Activated CD8-positive, alpha-beta T cell treated with anti-CD3 and anti-CD28 coated beads, Interleukin-2, amount 10 ng/mL, durations not matched to agents 7 days and 5 days (primary cell): ENCODE results near the gene MYMK. TPM values are rescaled to one million over a fixed set of nuclear protein-coding genes. Genes with fewer than 3 reads are reported as not detected.

Experiments
- ATAC-seq: fragments of 150-1000 bp; cut with Tn5 transposase; one replicate; pipeline ENCODE4 v1.10.0; 2021; ENCODE audit warnings: moderate library complexity
- CTCF ChIA-PET: fragments of 350-600 bp; sonication (Branson Sonifier 250); formaldehyde crosslinking; loops from one replicate; lab custom pipeline; 2021; ENCODE audit warnings: antibody characterized with exemption; lab: Charles Lee
- POLR2A ChIA-PET: fragments of 350-600 bp; sonication (Branson Sonifier 250); formaldehyde crosslinking; loops from one replicate; lab custom pipeline; 2021; ENCODE audit warnings: antibody characterized with exemption; lab: Charles Lee
- DNase-seq: peaks from one replicate; pipeline ENCODE4 v3.0.0-alpha.2; 2020
- H3K27ac Mint-ChIP-seq: one replicate; pipeline ENCODE4 v1.8.0; 2021; ENCODE audit warnings: mild to moderate bottlenecking, mixed read lengths
- H3K27me3 Mint-ChIP-seq: one replicate; pipeline ENCODE4 v1.8.0; 2021; ENCODE audit warnings: low read depth, mixed read lengths
- H3K36me3 Mint-ChIP-seq: one replicate; pipeline ENCODE4 v1.8.0; 2021; ENCODE audit warnings: low read depth, mixed read lengths
- H3K4me1 Mint-ChIP-seq: one replicate; pipeline ENCODE4 v1.8.0; 2021; ENCODE audit warnings: low read depth, mixed read lengths
- H3K4me3 Mint-ChIP-seq: one replicate; pipeline ENCODE4 v1.8.0; 2021; ENCODE audit warnings: mild to moderate bottlenecking, mixed read lengths
- H3K9me3 Mint-ChIP-seq: one replicate; pipeline ENCODE4 v1.8.0; 2022; ENCODE audit warnings: mixed read lengths; ENCODE audit not compliant: insufficient read depth
- total RNA-seq, 2 experiments: library from RNA; stranded (reverse); gene quantifications; one replicate each; pipeline ENCODE4 v1.2.3, GENCODE V29; 2021

Gene MYMK
- total RNA-seq, 2 experiments from 2014 or later: not detected

- no peak for DNase-seq
- peaks cover 3% of the 10 kb centered on the region for H3K27me3 Mint-ChIP-seq
- no peak overlapping the region for H3K27ac Mint-ChIP-seq
- ChIA-PET CTCF (no interaction called here), POLR2A (no interaction called here)
- H3K4me3 Mint-ChIP-seq: no peak overlapping the region
- H3K9me3 Mint-ChIP-seq: no peaks in the 10 kb centered on the region
- no peaks in the 10 kb centered on the region for H3K36me3 Mint-ChIP-seq
- ATAC-seq: no peak
- peaks cover 5% of the 10 kb centered on the region for H3K4me1 Mint-ChIP-seq
These were observed 32.4 kb downstream of the MYMK start for GRCh38 chr9:133492061-133493021.

- H3K36me3 Mint-ChIP-seq: no peaks in the 10 kb centered on the region
- H3K4me3 Mint-ChIP-seq: no peak overlapping the region
- H3K27me3 Mint-ChIP-seq: peaks cover 3% of the 10 kb centered on the region
These were observed 33.2 kb downstream of the MYMK start for GRCh38 chr9:133491656-133491925.

GRCh38 chr9:133490865-133491655, 33.7 kb downstream of the MYMK start:
- no peaks in the 10 kb centered on the region for H3K9me3 Mint-ChIP-seq
- H3K27me3 Mint-ChIP-seq: peaks cover 3% of the 10 kb centered on the region
- DNase-seq (no peak), ATAC-seq (no peak)
- POLR2A ChIA-PET: no interaction called here
- CTCF ChIA-PET: interaction anchor here (0.7 kb wide), 1 partner anchor 1941 kb away, joined by 3 read pairs; no protein-coding TSS in a partner anchor
- H3K4me3 Mint-ChIP-seq: no peak overlapping the region
- no peaks in the 10 kb centered on the region for H3K36me3 Mint-ChIP-seq
- H3K27ac Mint-ChIP-seq: no peak overlapping the region
- peaks cover 10% of the 10 kb centered on the region for H3K4me1 Mint-ChIP-seq

More at GRCh38 chr9:133491656-133491925, 33.2 kb downstream of the MYMK start:
- ATAC-seq: no peak
- no peak for DNase-seq
- CTCF ChIA-PET: no interaction called here
- POLR2A ChIA-PET: no interaction called here
- H3K4me1 Mint-ChIP-seq: peaks cover 5% of the 10 kb centered on the region
- no peak overlapping the region for H3K27ac Mint-ChIP-seq
- H3K9me3 Mint-ChIP-seq: no peaks in the 10 kb centered on the region

- ATAC-seq: no peak
- H3K4me3 Mint-ChIP-seq: no peak overlapping the region
- H3K27me3 Mint-ChIP-seq: peaks cover 3% of the 10 kb centered on the region
- peaks cover 13% of the 10 kb centered on the region for H3K4me1 Mint-ChIP-seq
- no peak for DNase-seq
- no peak overlapping the region for H3K27ac Mint-ChIP-seq
- H3K9me3 Mint-ChIP-seq: no peaks in the 10 kb centered on the region
- CTCF ChIA-PET: interaction anchor here (0.7 kb wide), 1 partner anchor 1940 kb away, joined by 3 read pairs; no protein-coding TSS in a partner anchor
- H3K36me3 Mint-ChIP-seq: no peaks in the 10 kb centered on the region
- POLR2A ChIA-PET: no interaction called here
These were observed 34.5 kb downstream of the MYMK start for GRCh38 chr9:133490201-133490681.

GRCh38 chr9:133489253-133490190, 35.2 kb downstream of the MYMK start:
- ChIA-PET POLR2A (no interaction called here), CTCF (no interaction called here)
- Mint-ChIP-seq H3K4me1 (peaks cover 13% of the 10 kb centered on the region), H3K27ac (peak overlapping the region; percentile 5), H3K9me3 (no peaks in the 10 kb centered on the region), H3K36me3 (no peaks in the 10 kb centered on the region), H3K4me3 (no peak overlapping the region), H3K27me3 (peaks cover 3% of the 10 kb centered on the region)
- ATAC-seq (no peak), DNase-seq (no peak)

- H3K27ac Mint-ChIP-seq: no peak overlapping the region
- DNase-seq: no peak
- peaks cover 5% of the 10 kb centered on the region for H3K27me3 Mint-ChIP-seq
- ChIA-PET POLR2A (no interaction called here), CTCF (interaction anchor here (1.0 to 1.6 kb wide), 3 partner anchors 10 to 303 kb away, joined by 4 read pairs; partner anchors contain the start of gene SLC2A6)
- H3K36me3 Mint-ChIP-seq: no peaks in the 10 kb centered on the region
- H3K9me3 Mint-ChIP-seq: no peaks in the 10 kb centered on the region
- no peak for ATAC-seq
- H3K4me1 Mint-ChIP-seq: peaks cover 13% of the 10 kb centered on the region
- H3K4me3 Mint-ChIP-seq: no peak overlapping the region
These were observed 36.0 kb downstream of the MYMK start for GRCh38 chr9:133488686-133489252.

- no peak for ATAC-seq
- no peak overlapping the region for H3K27ac Mint-ChIP-seq
- peaks cover 13% of the 10 kb centered on the region for H3K4me1 Mint-ChIP-seq
- no peak for DNase-seq
- no peak overlapping the region for H3K4me3 Mint-ChIP-seq
- CTCF ChIA-PET: interaction anchor here (0.6 to 2.2 kb wide), 15 partner anchors 8 to 301 kb away, joined by 3 to 20 read pairs (median 5); partner anchors contain the start of genes MED22, RPL7A and SLC2A6
- H3K27me3 Mint-ChIP-seq: peaks cover 10% of the 10 kb centered on the region
- POLR2A ChIA-PET: interaction anchor here (1.6 kb wide), 1 partner anchor 22 kb away, joined by 4 read pairs; no protein-coding TSS in a partner anchor
- no peaks in the 10 kb centered on the region for H3K36me3 Mint-ChIP-seq
- H3K9me3 Mint-ChIP-seq: no peaks in the 10 kb centered on the region
These were observed 37.4 kb downstream of the MYMK start for GRCh38 chr9:133487331-133487725.

- POLR2A ChIA-PET: interaction anchor here (1.0 to 1.6 kb wide), 3 partner anchors 23 to 137 kb away, joined by 4 to 5 read pairs (median 4); partner anchors contain the start of genes MED22 and RPL7A
- peak overlapping the region; percentile 53 for H3K4me3 Mint-ChIP-seq
- peak overlapping the region; percentile 83 for H3K27ac Mint-ChIP-seq
- no peaks in the 10 kb centered on the region for H3K9me3 Mint-ChIP-seq
- H3K36me3 Mint-ChIP-seq: no peaks in the 10 kb centered on the region
- CTCF ChIA-PET: interaction anchor here (1.0 to 2.2 kb wide), 12 partner anchors 9 to 464 kb away, joined by 3 to 20 read pairs (median 6); partner anchors contain the start of genes MED22 and RPL7A
- peaks cover 13% of the 10 kb centered on the region for H3K4me1 Mint-ChIP-seq
- ATAC-seq (peak; percentile 74), DNase-seq (peak; percentile 54)
- peaks cover 15% of the 10 kb centered on the region for H3K27me3 Mint-ChIP-seq
These were observed 39.1 kb downstream of the MYMK start for GRCh38 chr9:133485531-133486260.

GRCh38 chr9:133484671-133485437, 39.9 kb downstream of the MYMK start:
- CTCF ChIA-PET: interaction anchor here (1.0 to 2.1 kb wide), 3 partner anchors 68 to 299 kb away, joined by 3 to 10 read pairs (median 8); no protein-coding TSS in a partner anchor
- peaks cover 16% of the 10 kb centered on the region for H3K27me3 Mint-ChIP-seq
- H3K4me1 Mint-ChIP-seq: peaks cover 15% of the 10 kb centered on the region
- no peak overlapping the region for H3K27ac Mint-ChIP-seq
- DNase-seq (no peak), ATAC-seq (no peak)
- no peaks in the 10 kb centered on the region for H3K36me3 Mint-ChIP-seq
- H3K9me3 Mint-ChIP-seq: no peaks in the 10 kb centered on the region
- POLR2A ChIA-PET: interaction anchor here (1.0 kb wide), 1 partner anchor 22 kb away, joined by 4 read pairs; no protein-coding TSS in a partner anchor
- H3K4me3 Mint-ChIP-seq: no peak overlapping the region
